H1 (cell line): ENCODE measurements around the gene EIF2AK2. TPM values are rescaled to one million over a fixed set of nuclear protein-coding genes. Genes with fewer than 3 reads are reported as not detected.

ENCODE experiments used
- ATF2 ChIP-seq: IDR thresholded peaks from 2 replicates; pipeline ENCODE4 v1.6.1; 2012; ENCODE audit warnings: low read length, inconsistent platforms
- polyA plus RNA-seq, 7 experiments: library from polyadenylated mRNA; depleted of rRNA in 3 of 7; stranded (reverse) in 5 of 7; unstranded in 2 of 7; fragments of >200 nt in 5 of 7; fragments of 200-250 nt in 2 of 7; gene quantifications; 1 replicate in 5 of 7; 2 replicates in 1 of 7; 4 replicates in 1 of 7; pipeline versions ENCODE4 v1.2.1 to v1.2.3, GENCODE V29; 2011 to 2013; ENCODE audit warnings: missing spikeins in 2 of 7, mixed read lengths in 2 of 7
- total RNA-seq: library from RNA; stranded (reverse); fragmentation: NEBNext Ultra II Directional; extraction: Animal tissue kit (Norgen Biotek cat#: 25700); gene quantifications from 2 replicates; pipeline ENCODE4 v1.2.1, GENCODE V29; 2021

The EIF2AK2 gene
- total and polyA plus RNA-seq, 2 of the 8 experiments (the other 6 are each of a cell fraction or from before 2014, with no cell fraction given): 13.1 to 46.9 TPM

- no peak for TF ChIP-seq ATF2
Observed at GRCh38 chr2:37132914-37133313, 23.9 kb downstream of the EIF2AK2 start (continued).
